Right ventricle myocardium superior (tissue), 1 donor: ENCODE results near the gene ITGA7. TPM values are rescaled to one million over a fixed set of nuclear protein-coding genes. Genes with fewer than 3 reads are reported as not detected.
A peak's percentile ranks its signal among the peaks of the same experiment; 100 is the strongest.
"Not testable (repeated sequence)": the region's sequence is repeated elsewhere in the genome, so short reads cannot be mapped to it uniquely, and the experiment has no call there.

Experiments used
- ATAC-seq: fragments of 200-7000 bp; cut with Tn5 transposase; one replicate; pipeline ENCODE4 v1.9.1; 2020; ENCODE audit warnings: mild to moderate bottlenecking; ENCODE audit not compliant: poor library complexity
- DNase-seq: peaks from one replicate; pipeline ENCODE4 v3.0.0-alpha.2; 2020
- intact Hi-C: fragments of 100-400 bp; cut with DNase I; formaldehyde crosslinking; loops from one replicate; pipeline ENCODE4 v1.11.2; 2022
- total RNA-seq: library from RNA; stranded (reverse); fragmentation: NEBNext Ultra II Directional; extraction: Animal tissue kit (Norgen Biotek cat#: 25700); gene quantifications from one replicate; pipeline ENCODE4 v1.2.1, GENCODE V29; 2021
- donor health status: DM: no; HTN: yes; CAD: no; lungs with severe emphysema.

Gene ITGA7
- total RNA-seq, 1 donor from 2014 or later: 437 TPM

GRCh38 chr12:55664826-55665225 is 42.9 kb downstream of the ITGA7 start:
- intact Hi-C loops: no loop called here
- no peak for ATAC-seq
- DNase-seq: no peak

GRCh38 chr12:55663391-55663790 is 44.3 kb downstream of the ITGA7 start:
- no peak for ATAC-seq
- DNase-seq: no peak
- intact Hi-C loops: no loop called here

GRCh38 chr12:55659486-55660385 is 48.0 kb downstream of the ITGA7 start:
- intact Hi-C loops: no loop called here
- DNase-seq (peak; percentile 59), ATAC-seq (peak; percentile 85)

GRCh38 chr12:55658635-55659391 is 48.9 kb downstream of the ITGA7 start:
- intact Hi-C loops: no loop called here
- peak; percentile 42 for ATAC-seq
- DNase-seq: no peak

DNA sequence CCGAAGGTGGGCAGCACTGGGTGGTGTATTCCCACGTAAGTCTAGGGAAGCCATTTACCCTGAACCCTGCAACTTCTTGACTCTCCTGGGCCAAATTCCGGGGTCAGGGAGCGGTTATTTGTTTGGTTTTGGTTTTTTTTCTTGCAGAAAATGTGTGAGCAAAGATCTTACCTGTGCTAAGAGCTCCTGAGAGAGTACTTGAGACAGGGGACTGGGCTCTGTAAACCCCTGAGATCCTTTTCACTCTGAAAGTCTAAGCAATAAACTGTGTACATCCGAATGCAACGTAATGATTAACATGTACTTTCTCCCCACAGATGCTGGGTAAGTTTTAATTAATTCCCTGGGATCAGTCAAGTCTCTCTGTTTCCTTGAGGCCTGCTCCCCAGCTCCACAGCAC is 49.5 kb downstream of the ITGA7 start:
- intact Hi-C loops: no loop called here
- DNase-seq (no peak), ATAC-seq (no peak)

DNA sequence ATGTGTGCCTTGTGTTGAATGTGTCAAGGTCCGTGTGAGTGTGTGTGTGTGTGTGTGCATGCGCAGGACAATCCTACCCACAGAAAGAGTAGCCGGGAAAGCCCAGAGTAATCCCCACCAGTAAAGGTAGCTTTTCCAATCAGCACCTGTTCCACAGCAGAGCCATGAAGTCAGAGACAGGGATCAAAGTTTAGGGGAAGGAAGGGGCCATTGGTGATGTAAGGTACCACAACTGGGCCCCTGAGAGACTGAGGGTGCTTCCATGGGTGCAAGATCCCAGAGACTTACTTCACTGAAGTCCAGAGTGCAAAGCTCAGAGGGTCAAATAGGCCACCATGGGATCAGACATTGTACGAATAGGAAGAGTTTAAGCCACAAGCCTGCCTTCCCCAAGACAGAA is 50.5 kb downstream of the ITGA7 start:
- ATAC-seq: no peak
- intact Hi-C loops: no loop called here
- DNase-seq: no peak

DNA sequence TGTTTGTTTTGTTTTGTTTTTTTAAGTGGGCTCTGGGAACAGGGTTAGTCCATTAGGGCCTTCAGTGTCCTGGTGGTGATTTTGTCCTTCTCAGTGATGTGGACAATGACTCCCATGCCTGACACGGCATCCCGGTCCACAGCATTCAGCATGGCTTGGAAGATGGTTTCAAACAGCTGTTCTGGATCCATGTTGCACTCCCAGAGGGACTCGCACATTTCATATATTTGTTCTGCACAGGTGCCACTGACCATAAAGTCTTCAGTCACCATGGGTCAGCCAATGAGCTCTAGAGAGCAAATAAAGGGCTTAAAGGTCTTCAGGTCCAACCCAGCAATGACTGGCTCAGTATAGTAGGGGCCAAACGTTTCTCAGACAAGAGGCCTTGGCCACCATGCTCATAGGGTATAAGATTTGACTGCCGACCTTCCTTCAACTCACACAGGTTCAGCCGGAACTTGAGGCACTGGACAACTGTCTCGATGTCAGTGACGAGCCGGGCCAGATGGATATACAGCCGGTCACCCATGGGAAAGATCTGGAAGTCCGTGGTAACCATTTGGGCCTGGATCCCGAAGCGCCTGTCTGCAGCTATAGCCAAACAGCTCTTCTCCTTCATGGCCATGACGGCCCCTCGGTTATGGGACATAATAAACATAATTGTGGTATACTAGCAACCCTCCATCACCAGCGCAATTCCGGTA is 53.0 kb downstream of the ITGA7 start:
- ATAC-seq: no peak
- intact Hi-C loops: no loop called here
- DNase-seq: no peak

GRCh38 chr12:55653031-55653430 is 54.7 kb downstream of the ITGA7 start:
- intact Hi-C loops: no loop called here
- DNase-seq (no peak), ATAC-seq (no peak)

GRCh38 chr12:55652352-55652751 is 55.4 kb downstream of the ITGA7 start:
- ATAC-seq (no peak), DNase-seq (no peak)
- intact Hi-C loops: no loop called here

DNA sequence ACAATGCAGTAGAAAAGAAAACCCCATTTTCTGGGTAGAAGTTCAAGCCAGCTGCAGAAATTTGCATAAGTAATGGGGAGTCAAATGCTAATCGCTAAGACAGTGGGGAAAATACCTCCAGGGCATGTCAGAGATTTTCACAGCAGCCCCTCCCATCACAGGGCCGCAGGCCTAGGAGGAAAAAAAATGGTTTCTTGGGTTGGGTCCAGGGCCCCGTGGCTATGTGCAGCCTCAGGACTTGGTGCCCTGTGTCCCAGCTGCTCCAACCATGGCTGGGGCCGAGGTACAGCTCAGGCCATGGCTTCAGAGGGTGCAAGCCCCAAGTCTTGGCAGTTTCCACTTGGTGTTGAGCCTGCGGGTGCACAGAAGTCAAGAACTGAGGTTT is 56.4 kb downstream of the ITGA7 start:
- intact Hi-C loops: no loop called here
- DNase-seq (no peak), ATAC-seq (no peak)

- intact Hi-C loops, ATAC-seq, DNase-seq: not testable (repeated sequence)
Measured at GRCh38 chr12:55650620-55651298, 56.9 kb downstream of the ITGA7 start.

DNA sequence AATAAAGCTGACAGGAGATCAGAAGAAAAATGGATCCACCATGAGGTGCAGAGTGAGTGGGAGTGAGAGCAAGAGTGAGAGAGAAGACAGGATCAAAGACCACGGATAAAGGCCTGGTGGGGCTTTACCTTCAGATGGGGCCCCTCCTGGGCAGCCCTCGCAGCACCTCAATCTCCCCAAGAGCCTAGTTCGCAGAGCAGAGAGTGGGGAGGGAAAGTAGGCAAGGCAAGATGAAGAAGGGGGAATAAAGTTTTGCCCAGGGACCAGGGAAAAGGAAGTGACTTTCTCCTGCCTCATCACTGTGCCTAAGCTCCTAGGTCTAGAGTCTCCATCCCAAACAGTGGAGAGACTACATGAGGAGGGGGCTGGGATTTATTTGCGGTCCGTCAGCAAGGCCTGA is 60.7 kb downstream of the ITGA7 start:
- intact Hi-C loops: no loop called here
- ATAC-seq: no peak
- no peak for DNase-seq

- ATAC-seq (no peak), DNase-seq (no peak)
- intact Hi-C loops: no loop called here
Measured at GRCh38 chr12:55644591-55644990, 63.1 kb downstream of the ITGA7 start.

GRCh38 chr12:55642669-55643068 is 65.0 kb downstream of the ITGA7 start:
- ATAC-seq: no peak
- intact Hi-C loops: no loop called here
- DNase-seq: no peak

GRCh38 chr12:55642267-55642666 is 65.4 kb downstream of the ITGA7 start:
- intact Hi-C loops: no loop called here
- ATAC-seq (no peak), DNase-seq (no peak)

DNA sequence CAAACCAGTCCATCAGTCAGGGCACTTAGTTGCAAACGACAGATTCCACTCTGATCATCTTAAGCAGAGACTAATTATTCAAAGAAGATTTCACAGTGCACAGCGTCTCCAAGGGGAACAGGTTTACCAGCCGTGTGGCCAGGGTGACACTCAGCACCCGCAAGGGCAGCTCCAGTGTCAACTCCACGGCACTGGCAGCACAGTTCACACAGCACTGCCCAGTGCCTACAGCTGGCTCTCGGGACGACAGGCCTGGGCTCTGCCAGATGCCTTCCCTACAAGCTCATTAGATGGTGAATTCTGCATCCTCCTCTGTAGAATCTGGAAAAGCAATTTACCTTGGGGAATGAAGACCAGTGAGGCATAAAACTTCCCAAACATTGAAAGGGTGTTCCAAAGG is 66.1 kb downstream of the ITGA7 start:
- DNase-seq (peak; percentile 51), ATAC-seq (peak; percentile 29)
- intact Hi-C loops: no loop called here

- DNase-seq: no peak
- intact Hi-C loops: no loop called here
- ATAC-seq: no peak
Measured at GRCh38 chr12:55637467-55637866, 70.2 kb downstream of the ITGA7 start.

GRCh38 chr12:55636853-55637252 is 70.9 kb downstream of the ITGA7 start, which contains the start of gene OR10P1:
Gene OR10P1 (plus strand): TSS chr12:55636892. CDS start chr12:55636892, 0 bp downstream.
- ATAC-seq (no peak), DNase-seq (no peak)
- intact Hi-C loops: no loop called here
